Midbrain (tissue), 1 donor: ENCODE results near the gene PRR27.

Experiments used
- DNase-seq: peaks from one replicate; lab custom pipeline; 2025; lab: John Stamatoyannopoulos, UW

The PRR27 gene

DNA sequence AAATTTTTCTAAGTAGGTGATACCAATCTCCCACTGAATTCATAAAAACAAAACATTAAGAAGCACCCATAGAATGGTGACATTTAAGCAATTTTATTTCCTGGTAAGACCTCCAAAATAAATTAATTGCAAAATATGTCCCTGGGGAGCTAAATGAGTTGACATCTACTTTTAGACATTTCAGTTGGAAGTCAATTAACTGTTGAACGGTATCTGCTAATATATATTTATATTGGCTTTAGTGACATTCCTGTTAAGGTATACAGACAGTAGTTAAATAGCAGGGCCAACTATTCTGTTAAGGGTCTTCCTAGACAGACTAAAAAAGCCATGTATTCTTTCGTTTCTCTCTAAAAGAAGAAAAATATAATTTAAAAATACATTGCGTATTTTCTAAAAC lies at the start of gene PRR27:
Gene PRR27 (plus strand): TSS at position 301 of the 400 bp plus-strand sequence. CDS start 139 bp downstream, outside the sequence.
- no peak for DNase-seq

DNA sequence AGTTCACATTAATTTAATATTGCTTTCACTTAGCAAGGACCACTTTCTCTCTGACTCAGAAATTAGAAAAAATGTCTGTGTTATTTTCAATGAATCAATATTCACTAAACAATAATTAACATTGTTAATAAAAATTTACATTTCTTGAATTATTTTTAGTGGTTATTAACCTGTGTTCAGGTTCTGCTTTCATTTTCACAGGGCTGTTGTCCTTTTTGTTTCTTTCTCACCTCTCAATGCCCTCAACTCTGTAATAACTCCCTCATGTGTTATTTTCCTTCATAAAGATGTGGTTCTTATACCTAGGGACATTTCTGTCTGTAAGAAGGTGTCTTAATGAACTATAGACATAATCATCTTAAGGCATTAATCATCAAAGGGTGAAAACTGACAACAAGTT lies 43.1 kb upstream of the PRR27 start:
- no peak for DNase-seq

DNA sequence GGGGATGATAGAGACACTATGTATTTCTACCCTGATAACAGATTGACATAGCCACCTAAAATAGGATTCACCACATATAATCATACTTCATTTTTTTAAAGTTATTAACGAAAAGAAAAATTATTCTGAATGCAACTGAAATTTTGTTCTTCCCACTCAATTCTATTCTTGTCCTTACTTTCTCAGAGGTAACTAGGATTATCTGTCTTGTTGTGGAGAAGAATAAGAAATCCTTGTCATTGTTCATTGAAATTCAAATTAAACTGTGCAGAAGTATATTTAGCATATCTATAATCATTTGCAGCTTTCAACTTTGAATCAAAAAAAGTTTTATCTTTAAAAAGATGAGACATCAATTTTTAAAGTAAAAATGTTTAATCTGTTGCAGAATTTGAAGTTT lies 40.4 kb upstream of the PRR27 start:
- no peak for DNase-seq

DNA sequence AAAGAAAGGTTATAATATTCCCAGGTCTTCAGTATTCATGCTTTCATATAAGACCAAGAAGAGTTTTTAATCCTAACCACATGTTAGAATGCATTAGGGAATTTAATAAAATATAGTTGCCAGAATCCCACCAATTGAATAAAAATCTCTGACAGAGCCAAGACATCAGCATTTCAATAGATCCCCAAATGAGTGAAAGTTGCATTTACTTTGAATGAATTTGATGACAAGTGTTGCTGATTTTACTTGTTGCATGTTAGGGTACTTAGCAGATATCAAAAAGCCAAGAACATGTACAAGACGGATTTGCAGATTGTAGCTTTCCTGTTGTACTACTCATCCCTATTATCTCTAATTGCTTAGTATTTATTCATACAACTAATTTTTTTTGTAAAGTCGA lies 39.9 kb upstream of the PRR27 start:
- no peak for DNase-seq

DNA sequence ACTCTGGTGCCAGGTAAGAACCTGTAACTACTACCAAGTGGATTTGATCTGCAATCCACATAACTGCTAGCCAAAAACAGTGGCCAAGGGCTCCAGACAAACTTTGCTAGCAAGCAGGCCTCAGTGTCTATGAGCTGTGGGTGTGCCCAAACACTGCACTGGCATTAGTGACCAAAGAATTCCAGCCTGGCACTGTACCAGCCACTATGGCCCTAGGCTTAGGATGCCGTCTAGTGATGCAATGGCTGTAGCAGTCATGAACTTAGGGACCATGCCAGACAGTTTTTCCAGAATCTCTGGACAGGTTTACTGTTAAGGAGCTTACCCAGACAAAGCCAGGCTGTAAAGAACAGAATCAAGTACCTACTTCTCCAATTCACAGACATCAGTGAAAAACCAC lies 33.7 kb upstream of the PRR27 start:
- no peak for DNase-seq

DNA sequence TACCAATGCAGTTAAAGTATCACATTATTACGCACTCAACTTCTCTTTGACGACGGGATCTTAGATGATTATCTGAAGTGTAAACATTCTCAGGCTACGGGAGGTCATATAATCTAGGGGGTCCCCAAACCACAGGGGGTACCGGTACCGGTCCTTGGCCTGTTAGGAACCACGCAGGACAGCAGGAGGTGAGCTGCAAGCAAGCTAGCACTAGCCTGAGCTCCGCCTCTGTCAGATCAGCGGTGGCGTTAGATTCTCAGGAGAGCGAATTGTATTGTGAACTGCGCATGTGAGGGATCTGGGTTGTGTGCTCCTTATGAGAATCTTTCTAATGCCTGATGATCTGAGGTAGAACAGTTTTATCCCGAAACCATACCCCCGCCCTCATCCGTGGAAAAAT lies 20.6 kb upstream of the PRR27 start:
- no peak for DNase-seq

DNA sequence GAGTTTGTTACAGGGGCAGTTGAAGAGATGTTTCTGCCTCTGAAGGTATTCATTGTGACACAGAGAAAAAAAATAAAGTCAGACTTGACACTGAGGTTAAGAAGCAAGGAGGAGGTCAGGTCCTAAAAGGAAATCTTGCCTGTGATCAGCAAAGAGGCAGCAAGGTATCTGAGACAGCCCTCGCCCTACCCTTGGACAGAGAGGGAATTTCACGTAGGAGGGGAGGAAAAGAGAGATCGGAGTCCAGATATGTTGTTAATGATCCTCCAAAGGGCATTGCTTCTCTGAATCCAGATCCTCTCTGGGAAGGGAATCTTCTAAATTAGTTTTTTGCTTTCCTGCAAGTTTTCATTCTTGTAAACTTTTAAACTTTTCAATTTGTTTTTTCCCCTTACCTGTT lies 15.3 kb upstream of the PRR27 start:
- DNase-seq = no peak

DNA sequence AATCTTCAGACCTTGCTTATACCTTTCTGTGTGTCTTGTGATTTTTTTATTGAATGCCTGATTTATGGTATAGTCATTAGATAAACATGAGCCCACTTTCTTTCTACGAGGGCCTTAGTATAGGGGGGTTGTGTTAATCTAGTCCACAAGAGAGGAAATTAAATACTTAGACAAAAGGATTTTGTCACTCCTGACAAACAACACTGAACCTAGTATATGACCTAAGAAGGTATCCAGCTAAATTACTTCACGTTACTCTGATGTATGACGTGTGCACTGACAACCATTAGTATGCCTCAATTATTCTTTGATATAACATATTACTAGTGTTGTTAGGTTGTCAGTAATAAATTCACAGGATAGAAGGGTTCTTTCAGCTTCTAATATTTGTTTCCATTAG lies 2.8 kb upstream of the PRR27 start:
- DNase-seq = no peak

DNA sequence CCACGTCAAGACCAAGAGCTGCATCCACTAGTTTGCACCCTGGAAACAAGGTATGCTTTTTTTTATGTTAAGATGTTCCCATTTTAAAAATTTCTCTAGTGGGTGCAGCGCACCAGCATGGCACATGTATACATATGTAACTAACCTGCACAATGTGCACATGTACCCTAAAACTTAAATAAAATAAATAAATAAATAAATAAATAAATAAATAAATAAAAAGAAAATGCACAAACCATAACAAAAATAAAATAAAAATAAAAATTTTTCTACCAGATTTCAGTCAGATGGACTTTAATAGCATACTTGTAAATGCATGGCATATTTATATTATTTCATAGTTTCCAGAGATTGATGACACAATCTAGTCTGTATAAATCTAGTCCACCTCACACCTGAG lies 1.9 kb upstream of the PRR27 start:
- no peak for DNase-seq

DNA sequence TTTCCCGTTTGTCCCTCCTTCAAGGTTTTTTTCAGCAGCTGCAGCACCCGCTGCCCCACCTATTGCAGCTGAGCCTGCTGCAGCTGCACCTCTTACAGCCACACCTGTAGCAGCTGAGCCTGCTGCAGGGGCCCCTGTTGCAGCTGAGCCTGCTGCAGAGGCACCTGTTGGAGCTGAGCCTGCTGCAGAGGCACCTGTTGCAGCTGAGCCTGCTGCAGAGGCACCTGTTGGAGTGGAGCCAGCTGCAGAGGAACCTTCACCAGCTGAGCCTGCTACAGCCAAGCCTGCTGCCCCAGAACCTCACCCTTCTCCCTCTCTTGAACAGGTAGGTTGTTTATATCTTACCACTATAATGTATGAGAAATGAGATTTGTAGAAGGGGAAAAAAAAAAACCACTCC lies 4.5 kb downstream of the PRR27 start:
- no peak for DNase-seq

DNA sequence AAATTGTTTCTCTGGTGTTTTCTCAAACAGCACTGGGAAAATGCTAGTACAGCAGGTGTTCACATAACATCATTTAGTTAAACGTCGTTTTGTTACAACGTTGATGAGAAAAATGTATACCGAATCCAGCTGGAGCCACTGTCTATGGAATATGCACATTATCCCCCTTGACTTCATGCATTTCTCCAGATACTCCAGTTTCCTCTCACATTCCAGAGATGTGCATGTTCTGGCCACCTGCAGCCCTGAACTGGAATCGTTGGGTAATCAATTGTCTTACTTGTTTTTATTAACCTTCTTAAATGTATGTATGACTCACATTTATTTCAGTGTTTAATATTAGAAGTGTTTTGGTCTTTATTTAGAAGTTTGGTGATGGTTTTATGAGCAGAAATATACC lies 23.1 kb downstream of the PRR27 start:
- no peak for DNase-seq

DNA sequence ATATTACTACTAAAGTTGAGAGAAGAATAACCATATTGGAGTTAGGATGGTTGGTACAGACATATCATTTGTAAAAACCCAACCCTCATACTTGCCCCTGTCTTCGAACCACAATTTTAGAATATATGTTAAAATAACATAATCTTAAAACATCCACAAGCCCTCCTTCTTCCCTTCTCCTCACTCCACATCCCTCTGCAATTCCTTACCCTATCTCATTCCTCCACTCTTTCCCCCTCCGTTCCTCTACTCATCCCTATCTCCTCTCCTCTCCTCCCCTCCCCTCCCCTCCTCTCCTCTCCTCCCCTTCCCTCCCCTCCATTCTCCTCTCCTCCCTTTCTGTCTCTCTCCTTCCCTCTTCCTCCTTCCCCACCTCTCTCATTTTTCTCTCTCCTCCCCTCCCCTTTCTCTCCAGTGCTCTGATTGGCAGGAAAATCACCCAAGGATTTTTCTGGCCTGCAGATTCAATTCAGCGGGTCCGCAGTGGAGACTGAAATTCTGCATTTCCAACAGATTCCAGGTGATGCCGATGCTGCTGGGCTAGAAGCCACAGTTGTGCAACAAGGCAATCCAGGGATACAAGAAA lies 24.1 kb downstream of the PRR27 start:
- no peak for DNase-seq

DNA sequence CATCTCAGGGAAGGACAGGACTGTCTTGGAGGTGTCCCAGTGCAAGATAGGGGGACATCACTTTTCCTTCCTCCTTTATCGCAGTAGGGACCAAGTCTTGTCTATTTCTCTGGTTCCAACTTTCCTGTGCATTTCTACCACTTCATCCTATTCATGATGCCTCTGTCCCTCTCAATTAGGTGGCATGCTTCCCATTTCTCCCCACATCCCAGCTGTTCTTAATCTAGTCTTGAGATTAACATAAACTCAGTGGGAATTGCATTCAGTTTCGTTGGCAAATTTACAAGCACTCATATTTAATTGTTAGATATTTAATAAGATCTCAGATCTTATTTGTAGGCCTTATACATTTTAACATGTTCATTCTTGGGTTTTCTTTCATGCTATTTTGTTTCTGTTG lies 25.8 kb downstream of the PRR27 start:
- no peak for DNase-seq

DNA sequence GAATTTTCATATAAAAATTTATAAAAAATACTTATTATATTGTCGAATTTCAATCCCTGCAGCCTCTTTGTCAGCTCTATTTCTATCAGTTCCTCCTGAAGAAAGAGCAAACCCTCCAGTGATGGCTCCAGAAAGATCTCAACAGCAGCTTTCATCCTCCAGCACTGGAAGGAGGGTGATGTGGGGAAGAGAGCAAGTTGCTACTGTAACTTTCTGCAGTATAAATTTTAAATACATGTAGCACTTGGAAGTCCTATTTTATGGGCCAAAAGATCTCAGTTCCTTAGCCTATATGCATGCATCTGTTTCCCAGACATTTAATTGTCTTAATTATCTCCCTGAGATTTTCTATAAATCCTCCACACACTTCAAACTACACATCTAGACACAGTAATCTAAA lies 27.8 kb downstream of the PRR27 start:
- DNase-seq = no peak

DNA sequence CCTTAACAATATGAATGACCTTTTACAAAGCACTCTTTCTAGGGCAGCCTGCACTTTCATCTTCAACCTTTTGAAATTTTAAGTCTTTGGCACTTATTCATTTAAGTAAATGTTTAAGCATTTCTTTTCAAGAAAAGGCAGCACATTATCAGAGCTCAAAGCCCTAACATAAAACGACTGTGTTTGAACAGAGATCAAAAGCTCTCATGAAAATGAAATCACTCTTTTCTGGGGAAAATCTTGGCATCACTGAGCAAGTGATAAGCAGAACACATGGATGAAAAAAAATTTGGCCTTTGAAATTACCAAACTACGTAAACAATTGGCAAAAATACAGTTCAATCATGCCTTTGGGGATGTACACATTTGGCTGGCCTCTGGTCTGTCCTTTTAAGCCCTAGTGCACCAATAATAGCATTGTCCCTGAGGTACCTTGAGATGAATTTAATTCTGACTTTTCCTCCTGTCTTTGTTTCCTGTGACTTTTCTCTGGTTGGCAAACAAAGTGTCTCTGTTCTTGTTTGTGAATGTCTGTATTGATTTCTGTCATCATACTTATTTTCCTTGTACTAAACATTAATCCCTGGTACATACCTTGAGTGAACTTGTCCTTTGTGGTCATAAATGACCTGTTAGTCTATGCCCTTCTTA lies 28.6 kb downstream of the PRR27 start:
- no peak for DNase-seq

DNA sequence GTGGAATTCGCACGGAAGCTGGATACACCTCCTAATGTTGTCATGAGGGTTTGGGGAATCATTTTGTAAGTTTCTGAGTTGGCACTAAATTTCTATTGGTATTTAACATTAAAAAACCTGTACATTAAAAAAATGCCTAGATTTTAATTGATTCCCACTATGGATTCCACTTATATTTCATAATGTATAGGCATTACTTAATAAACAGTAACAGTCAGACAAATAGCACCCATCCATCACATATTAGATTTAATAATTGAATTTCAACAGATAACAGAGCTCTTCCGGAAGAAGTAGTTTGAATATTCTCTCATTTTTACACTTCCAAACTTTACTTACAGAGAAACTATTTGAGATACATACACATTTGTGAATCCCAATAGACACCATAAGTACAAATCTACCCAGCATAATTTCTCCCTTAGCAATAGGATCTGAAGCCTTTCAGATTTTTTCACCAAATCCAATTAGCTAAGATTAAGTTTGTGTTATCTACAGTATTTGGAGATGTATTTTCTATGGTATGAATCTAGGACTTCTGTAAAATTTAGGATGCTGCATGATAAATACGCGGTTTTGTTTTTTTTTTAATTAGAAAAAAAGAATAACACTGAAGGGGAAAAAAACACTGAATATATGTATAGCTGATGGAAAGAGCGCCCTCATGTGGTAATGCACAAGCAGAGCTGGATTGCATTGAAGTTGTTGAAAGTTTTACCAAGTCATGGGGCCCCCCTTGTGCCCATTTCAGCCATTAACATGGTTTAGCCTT lies 29.3 kb downstream of the PRR27 start:
- peak; percentile 10 for DNase-seq

DNA sequence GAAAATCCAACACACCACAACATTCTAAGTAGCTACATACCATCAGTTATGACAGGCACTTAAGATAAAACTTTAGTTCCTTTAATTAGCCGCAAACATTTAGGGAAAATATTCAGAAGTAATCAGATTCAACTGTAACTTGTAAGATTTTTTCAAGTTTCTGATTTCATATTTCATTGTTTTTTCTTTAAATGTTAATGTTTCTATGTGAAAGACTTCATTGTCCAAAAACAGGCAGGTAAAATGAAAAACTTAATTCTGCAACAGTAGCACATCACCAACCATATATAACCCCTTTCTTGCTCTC lies 29.9 kb downstream of the PRR27 start:
- no peak for DNase-seq

DNA sequence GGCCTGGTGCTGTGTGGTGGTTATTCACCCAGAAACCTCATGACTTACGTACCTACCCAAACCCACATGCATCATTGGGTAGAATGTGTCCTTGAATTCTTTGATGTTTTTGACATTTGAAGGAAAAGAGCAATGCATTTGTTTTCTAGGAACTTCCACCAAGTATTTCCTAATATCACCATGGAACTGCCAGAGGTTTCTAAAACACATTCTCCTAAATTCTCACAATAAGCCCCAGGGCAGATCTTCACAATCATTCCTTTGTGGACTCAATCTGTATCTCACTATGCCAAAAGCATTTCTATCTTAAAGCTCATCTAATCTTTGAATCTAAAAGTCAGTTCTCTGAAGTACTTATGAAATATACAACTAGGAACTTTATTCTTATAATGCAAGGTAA lies 33.2 kb downstream of the PRR27 start:
- no peak for DNase-seq

DNA sequence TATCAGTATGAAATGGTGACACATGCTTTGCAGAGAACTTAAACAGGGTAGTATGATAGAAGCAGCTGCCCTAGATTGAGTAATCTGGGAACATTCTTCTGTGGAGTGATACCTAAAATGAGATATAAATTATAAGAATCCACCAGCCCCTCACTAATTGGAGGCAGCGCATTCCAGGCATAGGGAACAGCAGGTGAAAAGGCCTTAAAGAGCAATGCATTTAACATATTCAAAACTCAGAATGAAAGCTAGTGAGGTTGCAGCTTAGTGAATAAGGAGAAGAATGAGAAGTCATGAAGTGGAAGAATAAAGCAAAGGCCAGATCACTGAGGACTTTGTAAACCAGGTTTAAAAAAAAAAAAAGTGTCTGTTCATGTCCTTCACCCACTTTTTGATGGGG lies 36.5 kb downstream of the PRR27 start:
- DNase-seq = no peak

DNA sequence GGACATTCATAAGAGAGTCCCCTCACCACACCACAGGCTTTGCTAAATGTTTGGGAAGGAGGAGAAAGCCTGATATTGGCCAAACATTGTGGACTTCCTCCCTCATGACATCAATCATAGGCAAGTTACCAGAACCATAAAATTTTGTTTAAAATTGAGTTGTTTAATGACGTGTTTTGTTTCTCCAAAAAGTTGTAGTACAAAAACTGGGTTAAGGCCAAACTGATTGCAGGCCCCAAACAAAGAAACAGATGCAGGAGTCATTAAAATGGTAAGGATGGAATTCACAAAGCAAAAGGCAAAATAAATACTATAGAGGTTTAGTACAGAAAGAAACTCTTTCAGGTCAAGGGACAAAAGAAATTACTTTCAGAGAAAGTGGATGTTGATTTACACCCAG lies 37.6 kb downstream of the PRR27 start:
- no peak for DNase-seq

DNA sequence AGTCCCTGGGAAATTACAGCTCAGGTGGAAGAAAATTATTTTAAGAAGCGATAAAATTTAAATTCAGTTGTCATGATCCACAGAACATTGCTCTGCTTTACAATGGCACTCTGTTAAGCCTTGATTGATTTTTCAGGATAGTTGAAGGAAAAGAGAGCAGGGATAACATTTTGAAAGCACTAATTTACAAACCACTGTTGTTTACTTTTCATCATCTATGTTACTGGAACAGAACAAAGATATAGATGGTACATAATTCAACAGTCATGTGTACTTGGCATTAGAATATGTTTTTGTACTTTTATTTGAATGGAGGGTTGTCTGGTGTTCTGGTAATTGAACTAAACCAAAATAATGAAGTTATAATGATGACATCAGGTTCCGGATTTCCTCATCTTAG lies 38.9 kb downstream of the PRR27 start:
- no peak for DNase-seq

DNA sequence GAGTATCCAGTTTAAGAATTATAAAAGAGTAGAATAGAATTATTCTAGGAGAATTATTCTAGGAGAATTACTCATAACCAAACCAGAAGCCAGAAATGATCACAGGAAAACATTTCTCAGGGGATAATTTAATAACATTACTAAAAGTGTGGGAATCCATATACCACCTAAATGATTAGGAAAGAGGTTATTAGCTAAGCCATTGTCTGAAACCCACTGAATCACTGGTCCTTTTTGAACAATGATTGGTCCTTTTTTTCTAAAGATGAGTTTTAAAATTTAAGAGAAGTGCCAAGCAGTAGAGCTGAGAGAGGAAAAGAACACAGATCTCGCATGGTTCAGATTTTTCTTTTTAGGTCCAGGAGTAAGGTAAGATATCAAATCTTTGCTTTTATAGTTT lies 41.4 kb downstream of the PRR27 start, which contains the start of gene ODAM:
Gene ODAM (plus strand): TSS at position 301 of the 400 bp plus-strand sequence. CDS start 819 bp downstream, outside the sequence.
- DNase-seq = no peak

DNA sequence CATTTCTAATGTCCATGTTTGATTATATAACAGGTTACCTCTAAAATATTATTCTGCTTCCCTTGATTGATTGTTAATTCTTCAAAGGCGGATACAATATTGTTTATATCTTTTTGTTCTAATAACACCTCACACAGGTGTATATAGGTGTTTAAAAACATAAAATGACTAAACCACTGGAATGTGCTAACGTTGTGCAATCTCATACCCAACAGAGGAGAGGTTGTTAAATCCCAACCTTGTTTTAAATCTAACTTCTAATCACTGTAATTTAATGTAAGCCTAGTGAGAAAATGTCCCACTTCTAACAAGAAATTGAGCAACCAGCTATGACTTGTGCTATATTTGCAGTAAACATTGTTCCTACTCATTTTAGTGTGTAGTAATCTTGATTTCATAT lies 42.8 kb downstream of the PRR27 start:
- no peak for DNase-seq

DNA sequence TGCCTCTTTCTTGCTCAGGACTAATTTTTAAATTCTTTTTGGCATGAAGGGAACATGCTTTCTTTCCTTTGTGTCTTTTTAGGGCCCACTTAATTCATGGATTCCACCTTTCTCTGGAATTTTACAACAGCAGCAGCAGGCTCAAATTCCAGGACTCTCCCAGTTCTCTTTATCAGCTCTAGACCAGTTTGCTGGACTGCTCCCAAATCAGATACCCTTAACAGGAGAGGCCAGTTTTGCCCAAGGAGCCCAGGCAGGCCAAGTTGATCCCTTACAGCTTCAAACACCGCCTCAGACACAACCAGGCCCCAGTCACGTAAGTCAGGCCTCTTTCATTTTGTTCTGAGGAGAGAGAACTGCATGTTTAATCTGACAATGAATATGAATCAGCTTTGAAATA lies 43.8 kb downstream of the PRR27 start:
- DNase-seq = no peak
